ENCODE data around the gene TAOK1. TPM values are rescaled to one million over a fixed set of nuclear protein-coding genes. Genes with fewer than 3 reads are reported as not detected.

TAOK1 gene
- polyA plus RNA-seq, 2 donors = 5.4 to 7.9 TPM

DNA sequence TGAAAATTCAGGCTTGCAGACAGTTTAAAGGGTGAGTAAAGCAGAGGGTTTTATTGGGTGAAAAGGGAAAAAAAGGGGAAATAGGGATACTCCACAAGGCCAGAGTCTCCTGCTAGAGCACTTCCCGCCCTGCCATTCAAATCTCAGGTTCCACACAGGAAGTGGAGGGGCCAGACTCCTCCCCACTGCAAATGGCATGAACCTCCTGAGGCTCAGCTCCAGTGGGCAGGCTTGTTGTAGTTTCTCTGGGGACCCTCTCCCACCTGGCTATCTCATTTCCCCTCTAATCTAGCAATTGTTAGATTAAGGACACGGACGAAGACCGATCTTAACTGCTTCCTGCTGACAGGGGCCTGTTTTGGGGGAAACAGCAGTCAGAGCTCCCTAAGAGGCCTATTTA is 43.4 kb downstream of the TAOK1 start:
- peaks cover 0 to 3% of the 10 kb centered on the region in 2 donors for H3K4me1 ChIP-seq (ENCODE audit: control insufficient read depth in 2 of 2, insufficient read depth in 2 of 2, low read length in 1 of 2)

DNA sequence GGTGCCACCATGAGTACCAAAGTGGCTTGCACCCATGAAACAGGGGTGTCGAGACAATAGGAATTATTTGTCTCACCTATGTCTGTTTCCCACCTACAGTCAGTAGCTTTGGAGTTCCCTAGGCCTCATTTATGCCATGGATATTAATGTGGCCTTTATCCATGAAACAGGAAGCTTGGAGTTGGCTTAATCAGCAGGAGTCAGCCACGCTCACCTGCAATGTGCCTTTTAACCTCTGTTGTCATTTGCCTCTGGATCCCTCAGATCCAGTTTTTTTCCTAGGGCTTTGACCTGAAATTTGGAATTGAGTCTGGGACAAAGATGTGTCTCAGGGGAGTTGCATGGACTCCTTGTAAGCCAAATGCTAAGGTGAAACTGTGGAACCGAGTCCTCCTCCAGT is 44.4 kb downstream of the TAOK1 start:
- no peaks in the 10 kb centered on the region for H3K27me3 ChIP-seq (ENCODE audit: control insufficient read depth in 1 of 2, insufficient read depth in 2 of 2, low read length in 2 of 2)
- no peak overlapping the region for H3K4me3 ChIP-seq (ENCODE audit: low read depth in 1 of 2, low read length in 2 of 2)
- H3K9me3 ChIP-seq (ENCODE audit: control insufficient read depth in 2 of 2, insufficient read depth in 1 of 2, low read depth in 1 of 2, low read length in 1 of 2) = no peaks in the 10 kb centered on the region
- peaks cover 0 to 3% of the 10 kb centered on the region in 2 donors for H3K4me1 ChIP-seq (ENCODE audit: control insufficient read depth in 2 of 2, insufficient read depth in 2 of 2, low read length in 1 of 2)
- WGBS, 2 donors = 91 to 92% methylated on average over 3 of the region's 3 CpGs
- no peak overlapping the region for H3K27ac ChIP-seq (ENCODE audit: low read depth in 2 of 2, low read length in 1 of 2)
- H3K36me3 ChIP-seq (ENCODE audit: control insufficient read depth in 2 of 2, insufficient read depth in 2 of 2, low read length in 1 of 2) = peaks cover 0 to 2% of the 10 kb centered on the region in 2 donors

More for the DNA sequence above, 43.4 kb downstream of the TAOK1 start:
- H3K4me3 ChIP-seq (ENCODE audit: low read depth in 1 of 2, low read length in 2 of 2) = no peak overlapping the region
- no peaks in the 10 kb centered on the region for H3K9me3 ChIP-seq (ENCODE audit: control insufficient read depth in 2 of 2, insufficient read depth in 1 of 2, low read depth in 1 of 2, low read length in 1 of 2)
- no peaks in the 10 kb centered on the region for H3K27me3 ChIP-seq (ENCODE audit: control insufficient read depth in 1 of 2, insufficient read depth in 2 of 2, low read length in 2 of 2)
- H3K27ac ChIP-seq (ENCODE audit: low read depth in 2 of 2, low read length in 1 of 2) = no peak overlapping the region
- peaks cover 0 to 2% of the 10 kb centered on the region in 2 donors for H3K36me3 ChIP-seq (ENCODE audit: control insufficient read depth in 2 of 2, insufficient read depth in 2 of 2, low read length in 1 of 2)
- WGBS, 2 donors = 78 to 79% methylated on average over 4 of the region's 4 CpGs

DNA sequence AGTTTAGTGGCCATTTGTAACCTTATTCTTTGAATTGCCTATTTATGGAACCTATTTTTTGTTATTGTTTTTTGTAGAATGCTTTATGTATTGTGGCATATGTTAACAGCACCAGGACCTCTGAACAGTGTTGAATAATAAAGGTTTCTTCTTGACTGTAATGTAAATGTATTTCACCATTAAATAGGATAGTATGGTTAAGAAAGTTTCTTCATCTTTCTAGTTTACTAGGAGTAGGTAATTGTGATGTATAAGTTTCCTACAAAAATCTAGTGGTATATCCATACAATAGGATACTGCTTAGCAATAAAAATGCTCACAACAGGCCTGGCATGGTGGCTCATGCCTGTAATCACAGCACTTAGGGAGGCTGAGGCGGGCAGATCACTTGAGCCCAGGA is 52.3 kb downstream of the TAOK1 start:
- Histone ChIP-seq H3K9me3 (ENCODE audit: control insufficient read depth in 2 of 2, insufficient read depth in 1 of 2, low read depth in 1 of 2, low read length in 1 of 2) (no peaks in the 10 kb centered on the region), H3K4me3 (ENCODE audit: low read depth in 1 of 2, low read length in 2 of 2) (no peak overlapping the region), H3K4me1 (ENCODE audit: control insufficient read depth in 2 of 2, insufficient read depth in 2 of 2, low read length in 1 of 2) (no peaks in the 10 kb centered on the region), H3K27me3 (ENCODE audit: control insufficient read depth in 1 of 2, insufficient read depth in 2 of 2, low read length in 2 of 2) (no peaks in the 10 kb centered on the region), H3K36me3 (ENCODE audit: control insufficient read depth in 2 of 2, insufficient read depth in 2 of 2, low read length in 1 of 2) (no peaks in the 10 kb centered on the region), H3K27ac (ENCODE audit: low read depth in 2 of 2, low read length in 1 of 2) (no peak overlapping the region)
- WGBS, 2 donors = 98 to 100% methylated on average over 1 of the region's 1 CpG

DNA sequence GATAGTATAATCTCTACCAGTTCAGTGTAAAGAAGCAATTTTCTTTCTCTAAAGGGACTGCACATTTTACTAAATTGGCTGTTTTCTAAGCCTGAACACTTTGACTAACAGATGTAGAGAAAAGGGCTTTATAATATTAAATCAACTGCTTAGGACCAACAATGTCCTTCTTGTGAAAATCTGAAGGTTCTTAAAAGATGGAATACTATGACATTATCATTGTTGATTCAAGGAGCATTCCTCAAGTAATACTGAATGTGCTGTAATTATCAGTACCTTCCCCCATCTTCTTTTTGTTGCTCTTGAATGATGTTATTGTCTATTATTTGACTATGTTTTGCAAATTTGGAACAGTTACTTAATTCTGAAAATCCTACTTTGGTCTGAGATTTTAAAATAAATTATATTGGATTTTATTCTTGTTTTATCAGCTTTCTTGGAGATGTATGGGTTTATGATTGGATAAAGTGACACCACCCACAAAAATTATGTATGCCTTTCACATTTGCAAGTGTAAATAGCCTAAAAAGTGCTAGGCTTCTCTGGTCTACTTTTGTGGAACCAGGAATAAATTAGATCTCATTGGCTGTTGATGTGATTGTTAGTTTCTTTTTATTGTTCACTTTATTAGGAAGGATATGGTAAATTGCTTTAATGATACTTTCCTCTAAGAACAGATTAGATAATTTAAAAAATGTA is 53.0 kb downstream of the TAOK1 start:
- Histone ChIP-seq H3K27me3 (ENCODE audit: control insufficient read depth in 1 of 2, insufficient read depth in 2 of 2, low read length in 2 of 2) (no peaks in the 10 kb centered on the region), H3K27ac (ENCODE audit: low read depth in 2 of 2, low read length in 1 of 2) (no peak overlapping the region), H3K9me3 (ENCODE audit: control insufficient read depth in 2 of 2, insufficient read depth in 1 of 2, low read depth in 1 of 2, low read length in 1 of 2) (no peaks in the 10 kb centered on the region), H3K36me3 (ENCODE audit: control insufficient read depth in 2 of 2, insufficient read depth in 2 of 2, low read length in 1 of 2) (no peaks in the 10 kb centered on the region), H3K4me3 (ENCODE audit: low read depth in 1 of 2, low read length in 2 of 2) (no peak overlapping the region), H3K4me1 (ENCODE audit: control insufficient read depth in 2 of 2, insufficient read depth in 2 of 2, low read length in 1 of 2) (no peaks in the 10 kb centered on the region)

DNA sequence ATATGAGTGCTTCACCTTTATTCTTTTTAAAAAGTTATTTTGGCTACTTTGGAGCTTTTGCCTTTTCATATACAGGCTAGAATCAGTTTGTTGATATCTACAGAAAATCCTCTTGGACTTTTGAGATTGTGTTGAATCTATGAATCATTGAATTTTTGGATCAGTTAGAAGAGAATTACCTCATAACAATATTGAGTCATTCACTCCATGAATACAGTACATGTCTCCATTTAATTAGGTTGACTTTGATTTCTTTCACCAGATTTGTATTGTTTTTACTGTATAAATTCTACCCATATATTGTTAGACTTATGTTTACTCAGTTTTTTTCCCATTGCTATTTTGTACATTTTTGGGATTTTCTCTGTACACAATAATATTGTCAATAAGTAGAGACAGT is 54.4 kb downstream of the TAOK1 start:
- Histone ChIP-seq H3K27ac (ENCODE audit: low read depth in 2 of 2, low read length in 1 of 2) (no peak overlapping the region), H3K27me3 (ENCODE audit: control insufficient read depth in 1 of 2, insufficient read depth in 2 of 2, low read length in 2 of 2) (no peaks in the 10 kb centered on the region), H3K36me3 (ENCODE audit: control insufficient read depth in 2 of 2, insufficient read depth in 2 of 2, low read length in 1 of 2) (no peaks in the 10 kb centered on the region), H3K4me3 (ENCODE audit: low read depth in 1 of 2, low read length in 2 of 2) (no peak overlapping the region), H3K4me1 (ENCODE audit: control insufficient read depth in 2 of 2, insufficient read depth in 2 of 2, low read length in 1 of 2) (no peaks in the 10 kb centered on the region), H3K9me3 (ENCODE audit: control insufficient read depth in 2 of 2, insufficient read depth in 1 of 2, low read depth in 1 of 2, low read length in 1 of 2) (no peaks in the 10 kb centered on the region)

DNA sequence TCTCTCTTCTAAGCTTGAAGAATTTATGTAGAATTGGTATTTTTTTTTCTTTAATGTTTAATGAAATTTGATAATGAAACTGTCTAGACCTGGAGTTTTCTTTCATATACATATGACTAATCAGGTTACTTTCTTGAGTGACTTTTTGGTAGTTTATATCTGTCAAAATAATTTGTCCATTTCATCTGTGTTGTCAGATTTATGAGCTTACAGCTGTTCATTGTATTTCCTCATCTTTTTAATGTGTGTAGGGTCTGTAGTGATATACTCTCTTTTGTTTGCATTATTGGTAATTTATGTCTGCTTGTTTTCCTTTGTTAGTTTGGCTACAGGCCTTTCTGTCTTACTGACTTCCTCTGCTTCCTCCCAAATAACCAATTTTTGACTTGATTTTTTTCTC is 55.7 kb downstream of the TAOK1 start:
- Histone ChIP-seq H3K9me3 (ENCODE audit: control insufficient read depth in 2 of 2, insufficient read depth in 1 of 2, low read depth in 1 of 2, low read length in 1 of 2) (no peaks in the 10 kb centered on the region), H3K36me3 (ENCODE audit: control insufficient read depth in 2 of 2, insufficient read depth in 2 of 2, low read length in 1 of 2) (no peaks in the 10 kb centered on the region), H3K27me3 (ENCODE audit: control insufficient read depth in 1 of 2, insufficient read depth in 2 of 2, low read length in 2 of 2) (no peaks in the 10 kb centered on the region), H3K4me1 (ENCODE audit: control insufficient read depth in 2 of 2, insufficient read depth in 2 of 2, low read length in 1 of 2) (no peaks in the 10 kb centered on the region), H3K4me3 (ENCODE audit: low read depth in 1 of 2, low read length in 2 of 2) (no peak overlapping the region), H3K27ac (ENCODE audit: low read depth in 2 of 2, low read length in 1 of 2) (no peak overlapping the region)

DNA sequence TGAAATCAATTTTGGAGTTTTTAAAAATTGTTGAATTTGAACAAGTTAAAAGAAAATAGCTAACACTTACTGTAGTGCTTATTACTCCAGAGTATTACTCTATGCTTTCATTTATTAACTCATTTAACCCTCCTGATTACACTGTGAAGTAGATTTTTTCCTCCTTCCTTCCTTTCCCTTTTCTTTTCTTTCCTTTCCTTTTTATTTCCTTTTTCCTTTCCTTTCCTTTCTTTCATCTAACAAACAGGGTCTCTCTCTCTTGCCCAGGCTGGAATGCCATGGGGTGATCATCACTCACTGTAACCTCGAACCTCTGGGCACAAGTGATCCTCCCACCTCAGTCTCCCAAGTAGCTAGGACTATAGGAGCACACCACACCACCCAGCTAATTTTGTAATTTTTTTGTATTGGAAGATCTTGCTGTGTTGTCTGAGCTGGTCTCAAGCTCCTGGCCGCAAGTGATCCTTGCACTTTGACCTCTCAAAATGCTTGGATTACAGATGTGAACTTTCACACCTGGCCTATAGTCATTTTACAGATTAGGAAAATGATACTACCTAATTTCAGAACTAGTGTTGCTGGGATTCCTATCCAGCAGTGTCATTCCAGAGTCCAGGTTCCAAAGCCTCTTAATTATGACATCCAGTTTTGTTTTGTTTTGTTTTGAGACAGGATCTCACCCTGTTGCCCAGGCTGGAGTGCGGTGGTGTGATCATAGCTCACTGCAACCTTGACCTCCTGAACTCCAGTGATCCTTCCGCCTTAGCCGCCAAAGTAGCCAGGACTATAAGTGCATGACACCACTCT is 59.9 kb downstream of the TAOK1 start:
- 83 to 95% methylated on average over 5 of the region's 5 CpGs for WGBS, 2 donors
- H3K27ac ChIP-seq (ENCODE audit: low read depth in 2 of 2, low read length in 1 of 2) = no peak overlapping the region
- no peaks in the 10 kb centered on the region for H3K9me3 ChIP-seq (ENCODE audit: control insufficient read depth in 2 of 2, insufficient read depth in 1 of 2, low read depth in 1 of 2, low read length in 1 of 2)
- peaks cover 0 to 4% of the 10 kb centered on the region in 2 donors for H3K36me3 ChIP-seq (ENCODE audit: control insufficient read depth in 2 of 2, insufficient read depth in 2 of 2, low read length in 1 of 2)
- H3K4me1 ChIP-seq (ENCODE audit: control insufficient read depth in 2 of 2, insufficient read depth in 2 of 2, low read length in 1 of 2) = no peaks in the 10 kb centered on the region
- no peak overlapping the region for H3K4me3 ChIP-seq (ENCODE audit: low read depth in 1 of 2, low read length in 2 of 2)
- no peaks in the 10 kb centered on the region for H3K27me3 ChIP-seq (ENCODE audit: control insufficient read depth in 1 of 2, insufficient read depth in 2 of 2, low read length in 2 of 2)

DNA sequence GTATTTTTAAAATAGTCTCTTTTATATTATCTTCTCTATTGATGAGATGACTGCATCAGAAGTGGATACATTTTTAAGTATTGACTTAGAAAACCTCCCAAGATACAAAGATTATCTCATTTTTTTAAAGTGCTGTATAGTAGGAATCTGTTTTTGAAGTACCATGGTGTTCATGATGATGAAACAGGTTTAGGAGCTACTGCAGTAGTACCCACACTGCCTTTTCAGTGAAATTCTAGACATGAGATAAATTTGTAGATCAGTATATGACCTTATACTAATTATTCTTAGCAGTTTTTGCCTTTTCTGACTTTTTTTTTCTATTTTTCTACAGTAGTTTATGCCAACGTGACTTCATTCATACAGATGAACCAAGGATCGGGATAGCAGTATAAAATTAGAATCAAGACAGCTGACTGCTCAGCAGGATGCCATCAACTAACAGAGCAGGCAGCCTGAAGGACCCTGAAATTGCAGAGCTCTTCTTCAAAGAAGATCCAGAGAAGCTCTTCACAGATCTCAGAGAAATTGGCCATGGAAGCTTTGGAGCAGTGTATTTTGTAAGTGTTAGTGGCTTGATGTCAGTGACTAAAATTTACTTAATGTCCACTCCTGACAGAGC is 61.1 kb downstream of the TAOK1 start:
- Histone ChIP-seq H3K27ac (ENCODE audit: low read depth in 2 of 2, low read length in 1 of 2) (no peak overlapping the region), H3K4me1 (ENCODE audit: control insufficient read depth in 2 of 2, insufficient read depth in 2 of 2, low read length in 1 of 2) (no peaks in the 10 kb centered on the region), H3K27me3 (ENCODE audit: control insufficient read depth in 1 of 2, insufficient read depth in 2 of 2, low read length in 2 of 2) (no peaks in the 10 kb centered on the region), H3K4me3 (ENCODE audit: low read depth in 1 of 2, low read length in 2 of 2) (no peak overlapping the region), H3K9me3 (ENCODE audit: control insufficient read depth in 2 of 2, insufficient read depth in 1 of 2, low read depth in 1 of 2, low read length in 1 of 2) (no peaks in the 10 kb centered on the region), H3K36me3 (ENCODE audit: control insufficient read depth in 2 of 2, insufficient read depth in 2 of 2, low read length in 1 of 2) (peaks cover 0 to 4% of the 10 kb centered on the region in 2 donors)
- WGBS, 2 donors = 78 to 82% methylated on average over 2 of the region's 2 CpGs

DNA sequence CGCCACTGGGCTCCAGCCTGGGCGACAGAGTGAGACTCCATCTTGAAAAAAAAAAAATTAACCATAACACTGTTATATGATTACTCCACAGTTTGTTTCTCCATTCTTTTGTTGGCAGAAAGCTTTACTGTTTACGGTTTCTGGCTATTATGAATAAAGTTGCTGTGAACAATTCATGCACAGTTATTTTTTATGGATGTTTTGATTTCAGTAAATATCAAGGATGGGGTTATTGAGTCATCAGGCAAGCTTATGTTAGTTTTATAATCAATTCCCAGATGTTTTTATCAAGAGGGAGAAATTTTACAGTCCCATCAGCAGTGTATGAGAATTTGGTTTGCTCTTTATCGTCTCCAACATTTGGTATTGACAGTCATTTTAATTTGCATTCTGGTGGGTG is 67.9 kb downstream of the TAOK1 start:
- no peak overlapping the region for H3K27ac ChIP-seq (ENCODE audit: low read depth in 2 of 2, low read length in 1 of 2)
- no peaks in the 10 kb centered on the region for H3K9me3 ChIP-seq (ENCODE audit: control insufficient read depth in 2 of 2, insufficient read depth in 1 of 2, low read depth in 1 of 2, low read length in 1 of 2)
- no peaks in the 10 kb centered on the region for H3K4me1 ChIP-seq (ENCODE audit: control insufficient read depth in 2 of 2, insufficient read depth in 2 of 2, low read length in 1 of 2)
- H3K4me3 ChIP-seq (ENCODE audit: low read depth in 1 of 2, low read length in 2 of 2) = no peak overlapping the region
- H3K27me3 ChIP-seq (ENCODE audit: control insufficient read depth in 1 of 2, insufficient read depth in 2 of 2, low read length in 2 of 2) = no peaks in the 10 kb centered on the region
- H3K36me3 ChIP-seq (ENCODE audit: control insufficient read depth in 2 of 2, insufficient read depth in 2 of 2, low read length in 1 of 2) = peaks cover 0 to 2% of the 10 kb centered on the region in 2 donors
- WGBS, 2 donors = 96% methylated on average over 4 of the region's 4 CpGs
